ENCODE results near the gene ATF7IP. TPM values are rescaled to one million over a fixed set of nuclear protein-coding genes. Genes with fewer than 3 reads are reported as not detected.
A peak's percentile ranks its signal among the peaks of the same experiment; 100 is the strongest.

The ATF7IP gene
- total RNA-seq, 3 donors from 2014 or later (not counting 1 experiment from before 2014, with no cell fraction given), result 161 to 180 (median 173) TPM

- Histone ChIP-seq H3K4me3 (ENCODE audit: low read length) (no peak overlapping the region), H3K4me1 (ENCODE audit: control insufficient read depth, insufficient read depth, low read length) (no peaks in the 10 kb centered on the region), H3K27me3 (ENCODE audit: control insufficient read depth, insufficient read depth, low read length) (no peaks in the 10 kb centered on the region), H3K36me3 (ENCODE audit: control insufficient read depth, insufficient read depth, low read length) (no peaks in the 10 kb centered on the region), H3K27ac (ENCODE audit: low read length) (no peak overlapping the region), H3K9me3 (ENCODE audit: control insufficient read depth, insufficient read depth, low read length) (no peaks in the 10 kb centered on the region)
- TF ChIP-seq CTCF (IDR thresholded peaks at IDR 0.05), result no peak
- no peaks in the 10 kb centered on the region for H3K4me1 Mint-ChIP-seq
- WGBS (ENCODE audit: insufficient coverage), result 41% methylated on average over 3 of the region's 4 CpGs
- H3K36me3 Mint-ChIP-seq, result peaks cover under 1% of the 10 kb centered on the region
- DNase-seq (peak in 1 of 2 donors; percentile 25), ATAC-seq (peak in 1 of 3 donors; percentile 48)
- peaks cover under 1 to 3% of the 10 kb centered on the region in 2 donors for H3K27me3 Mint-ChIP-seq (ENCODE audit: low read depth in 2 of 2)
- intact Hi-C loops (cut with micrococcal nuclease), result no loop called here
- no peak overlapping the region for H3K4me3 Mint-ChIP-seq
- no peak overlapping the region for H3K27ac Mint-ChIP-seq
- no peaks in the 10 kb centered on the region for H3K9me3 Mint-ChIP-seq
Observed at GRCh38 chr12:14514154-14514842, 148.8 kb downstream of the ATF7IP start.

DNA sequence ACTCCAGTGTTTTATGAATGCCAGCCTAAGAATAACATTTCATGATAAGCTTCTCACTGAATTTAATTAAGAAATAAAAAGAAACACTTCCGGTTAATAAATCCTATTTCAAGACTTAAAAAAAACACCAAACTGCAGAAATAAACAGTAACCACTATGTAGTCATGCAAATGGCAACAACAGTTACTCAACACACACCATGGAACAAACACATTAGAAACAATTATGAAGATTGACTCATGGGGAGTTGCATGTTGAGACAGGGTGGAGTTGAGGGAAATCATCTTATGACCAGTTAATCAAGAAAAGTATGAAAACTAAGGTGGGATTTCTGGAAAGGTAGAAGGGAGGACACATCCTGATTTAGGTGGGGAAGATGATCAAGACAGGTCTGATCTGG lies 149.5 kb downstream of the ATF7IP start:
- H3K27me3 ChIP-seq (ENCODE audit: control insufficient read depth, insufficient read depth, low read length), result no peaks in the 10 kb centered on the region
- no peaks in the 10 kb centered on the region for H3K4me1 Mint-ChIP-seq
- no peak overlapping the region for H3K4me3 ChIP-seq (ENCODE audit: low read length)
- WGBS (ENCODE audit: insufficient coverage), result 80% methylated on average over 1 of the region's 1 CpG
- H3K27ac Mint-ChIP-seq, result no peak overlapping the region
- no peak overlapping the region for H3K4me3 Mint-ChIP-seq
- no peak for TF ChIP-seq CTCF (IDR thresholded peaks at IDR 0.05)
- no peak overlapping the region for H3K27ac ChIP-seq (ENCODE audit: low read length)
- H3K36me3 Mint-ChIP-seq, result peaks cover 7% of the 10 kb centered on the region
- peaks cover 0 to 3% of the 10 kb centered on the region in 2 donors for H3K9me3 Mint-ChIP-seq
- intact Hi-C loops (cut with micrococcal nuclease), result no loop called here
- ATAC-seq (no peak), DNase-seq (no peak)
- H3K36me3 ChIP-seq (ENCODE audit: control insufficient read depth, insufficient read depth, low read length), result no peaks in the 10 kb centered on the region
- peaks cover 4 to 7% of the 10 kb centered on the region in 2 donors for H3K27me3 Mint-ChIP-seq (ENCODE audit: low read depth in 2 of 2)
- no peaks in the 10 kb centered on the region for H3K4me1 ChIP-seq (ENCODE audit: control insufficient read depth, insufficient read depth, low read length)
- no peaks in the 10 kb centered on the region for H3K9me3 ChIP-seq (ENCODE audit: control insufficient read depth, insufficient read depth, low read length)

DNA sequence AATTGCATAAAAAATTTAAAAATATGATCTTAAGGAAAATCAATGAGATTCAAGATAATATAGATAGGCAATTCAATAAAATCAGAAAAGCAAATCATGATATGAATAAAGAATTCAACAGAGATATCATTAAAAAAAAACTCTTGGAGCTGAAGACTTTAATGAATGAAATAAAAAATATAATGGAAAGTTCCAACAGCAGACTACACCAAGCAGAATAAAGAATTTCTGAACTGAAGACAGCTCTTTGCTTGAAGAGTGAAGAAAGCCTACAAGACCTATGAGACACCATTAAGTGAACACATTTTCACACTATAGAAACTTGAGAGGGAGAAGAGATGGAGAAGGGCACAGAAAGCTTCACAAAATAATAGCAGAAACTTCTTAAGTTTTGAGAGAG lies 156.3 kb downstream of the ATF7IP start:
- Mint-ChIP-seq H3K9me3 (peaks cover 11 to 21% of the 10 kb centered on the region in 2 donors), H3K4me3 (no peak overlapping the region)
- no peak for DNase-seq

More for the DNA sequence above, 156.3 kb downstream of the ATF7IP start:
- H3K27ac ChIP-seq (ENCODE audit: low read length), result no peak overlapping the region
- no peaks in the 10 kb centered on the region for H3K27me3 ChIP-seq (ENCODE audit: control insufficient read depth, insufficient read depth, low read length)
- peaks cover 9% of the 10 kb centered on the region for H3K9me3 ChIP-seq (ENCODE audit: control insufficient read depth, insufficient read depth, low read length)
- H3K4me1 ChIP-seq (ENCODE audit: control insufficient read depth, insufficient read depth, low read length), result no peaks in the 10 kb centered on the region
- Mint-ChIP-seq H3K27me3 (ENCODE audit: low read depth in 2 of 2) (peaks cover 11 to 41% of the 10 kb centered on the region in 2 donors), H3K4me1 (no peaks in the 10 kb centered on the region), H3K36me3 (peaks cover 32% of the 10 kb centered on the region), H3K27ac (no peak overlapping the region)
- TF ChIP-seq CTCF (IDR thresholded peaks at IDR 0.05), result no peak
- no peak for ATAC-seq
- no peaks in the 10 kb centered on the region for H3K36me3 ChIP-seq (ENCODE audit: control insufficient read depth, insufficient read depth, low read length)
- no peak overlapping the region for H3K4me3 ChIP-seq (ENCODE audit: low read length)
- intact Hi-C loops (cut with micrococcal nuclease), result no loop called here
